WI38 (cell line): ENCODE measurements around the gene CD180.

ENCODE experiments used
- H3K4me3 ChIP-seq: 2 replicates; pipeline ENCODE4 v1.5.1; 2011; ENCODE audit warnings: low read depth, mild to moderate bottlenecking, control low read depth, low read length
- CTCF ChIP-seq: IDR thresholded peaks from 2 replicates; pipeline ENCODE4 v1.5.1; 2012; ENCODE audit warnings: low read depth, mild to moderate bottlenecking, control low read depth, low read length

Gene CD180

GRCh38 chr5:67149057-67149950 lies 47.3 kb downstream of the CD180 start:
- TF ChIP-seq CTCF, result no peak

GRCh38 chr5:67147760-67148159 lies 48.8 kb downstream of the CD180 start:
- H3K4me3 ChIP-seq, result no peak overlapping the region
- TF ChIP-seq CTCF, result no peak

More at GRCh38 chr5:67149057-67149950, 47.3 kb downstream of the CD180 start:
- no peak overlapping the region for H3K4me3 ChIP-seq

GRCh38 chr5:67146981-67147380 lies 49.6 kb downstream of the CD180 start:
- TF ChIP-seq CTCF, result no peak
- H3K4me3 ChIP-seq, result no peak overlapping the region

- H3K4me3 ChIP-seq, result no peak overlapping the region
- TF ChIP-seq CTCF, result no peak
Measured at GRCh38 chr5:67146574-67146973, 50.0 kb downstream of the CD180 start.

- no peak for TF ChIP-seq CTCF
- no peak overlapping the region for H3K4me3 ChIP-seq
Measured at GRCh38 chr5:67144183-67144639, 52.4 kb downstream of the CD180 start.

GRCh38 chr5:67143549-67143948 lies 53.0 kb downstream of the CD180 start:
- TF ChIP-seq CTCF, result no peak
- H3K4me3 ChIP-seq, result no peak overlapping the region

GRCh38 chr5:67142816-67143215 lies 53.8 kb downstream of the CD180 start:
- H3K4me3 ChIP-seq, result no peak overlapping the region
- no peak for TF ChIP-seq CTCF
